Left lung (tissue), 10 donors: Measurements from ENCODE around the gene GSTM3. TPM values are rescaled to one million over a fixed set of nuclear protein-coding genes. Genes with fewer than 3 reads are reported as not detected.
A peak's percentile ranks its signal among the peaks of the same experiment; 100 is the strongest.
"Not testable (repeated sequence)": the region's sequence is repeated elsewhere in the genome, so short reads cannot be mapped to it uniquely, and the experiment has no call there.

Source experiments
- ATAC-seq: fragments of 200-7000 bp; cut with Tn5 transposase; one replicate; pipeline ENCODE4 v1.9.1; 2020; ENCODE audit warnings: moderate library complexity
- DNase-seq, 4 donors: peaks; one replicate each; pipeline ENCODE4 v3.0.0-alpha.2; 2013 to 2020
- H3K27ac ChIP-seq, 2 donors: fragments of 200-600 bp; sonication (generic) in 1 of 2; one replicate each; pipeline versions ENCODE4 v1.5.0 to v1.8.0; 2020 to 2021
- H3K27me3 ChIP-seq, 2 donors: fragments of 200-600 bp; sonication (generic) in 1 of 2; one replicate each; pipeline versions ENCODE4 v1.5.0 to v1.8.0; 2020 to 2021
- H3K36me3 ChIP-seq, 2 donors: fragments of 200-600 bp; sonication (generic) in 1 of 2; one replicate each; pipeline versions ENCODE4 v1.5.0 to v1.8.0; 2020 to 2021
- H3K4me1 ChIP-seq, 2 donors: fragments of 200-600 bp; one replicate each; pipeline ENCODE4 v1.8.0; 2021
- H3K4me3 ChIP-seq, 2 donors: fragments of 200-600 bp; sonication (generic) in 1 of 2; one replicate each; pipeline versions ENCODE4 v1.5.0 to v1.8.0; 2020 to 2021; ENCODE audit warnings: mild to moderate bottlenecking in 1 of 2
- H3K9me3 ChIP-seq, 2 donors: fragments of 200-600 bp; sonication (generic) in 1 of 2; one replicate each; pipeline versions ENCODE4 v1.5.0 to v1.8.0; 2020 to 2021
- CTCF ChIP-seq, 2 donors: fragments of 200-600 bp; sonication (generic) in 1 of 2; IDR thresholded peaks; one replicate each; pipeline versions ENCODE4 v1.5.0 to v1.8.0; 2021; ENCODE audit warnings: antibody characterized with exemption in 2 of 2
- intact Hi-C, 2 donors: fragments of 100-400 bp; cut with DNase I; formaldehyde crosslinking; loops; one replicate each; pipeline versions ENCODE4 v1.11.2 to v1.14.2; 2022
- polyA plus RNA-seq, 6 donors: library from polyadenylated mRNA; unstranded; fragments of 120-200 nt; gene quantifications; one replicate each; pipeline ENCODE4 v1.2.1, GENCODE V29; 2013; ENCODE audit not compliant: insufficient read length in 6 of 6
- total RNA-seq, 2 donors: library from RNA; stranded (reverse); fragmentation: NEBNext Ultra II Directional; extraction: Animal tissue kit (Norgen Biotek cat#: 25700); gene quantifications; one replicate each; pipeline ENCODE4 v1.2.1, GENCODE V29; 2021
- donor health status: DM: no; HTN: yes; CAD: no.
- donor health status: DM: no; HTN: no; CAD: no.

GSTM3 gene
- total and polyA plus RNA-seq, 8 donors: 13.8 to 142 (median 104) TPM

DNA sequence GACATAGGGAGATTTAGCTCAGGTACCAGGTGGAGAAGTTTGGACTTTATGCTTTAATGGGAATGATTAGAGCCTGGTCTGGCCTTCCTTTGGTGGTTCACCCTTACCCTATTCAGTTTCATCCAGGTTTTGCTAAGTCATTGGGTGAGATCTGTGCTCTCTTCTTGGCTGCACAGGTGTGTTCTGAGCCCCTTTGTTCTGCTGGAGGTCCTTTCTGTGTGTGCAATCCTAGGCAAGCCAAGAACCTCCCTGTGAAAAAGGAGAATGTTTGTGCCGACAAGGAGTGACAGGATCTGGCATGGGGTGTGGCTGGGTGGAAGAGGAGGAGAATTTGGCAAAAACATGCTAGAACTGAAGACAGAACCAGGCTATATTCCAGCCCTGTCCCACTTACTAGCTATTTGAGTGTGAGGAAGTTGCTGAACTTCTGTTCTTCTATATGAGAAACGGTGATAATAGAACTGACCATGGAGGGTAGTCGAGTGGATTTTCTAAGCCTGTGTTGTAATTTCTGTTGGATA lies 24.2 kb downstream of the GSTM3 start:
- H3K27ac ChIP-seq: no peak overlapping the region
- H3K9me3 ChIP-seq: no peaks in the 10 kb centered on the region
- no peak for DNase-seq
- H3K4me3 ChIP-seq: no peak overlapping the region
- no peak for ATAC-seq
- no peaks in the 10 kb centered on the region for H3K4me1 ChIP-seq
- no peaks in the 10 kb centered on the region for H3K36me3 ChIP-seq
- TF ChIP-seq CTCF (IDR thresholded peaks at IDR 0.05): no peak
- peaks cover 0 to 6% of the 10 kb centered on the region in 2 donors for H3K27me3 ChIP-seq
- intact Hi-C loops: loop anchor here in 1 of 2 donors (5.0 kb wide), 1 partner anchor 44 kb away; no protein-coding TSS in a partner anchor

- DNase-seq (peak in 1 of 4 donors; percentile 46), ATAC-seq (no peak)
- no peaks in the 10 kb centered on the region for H3K4me1 ChIP-seq
- H3K4me3 ChIP-seq: no peak overlapping the region
- no peaks in the 10 kb centered on the region for H3K36me3 ChIP-seq
- H3K27ac ChIP-seq: no peak overlapping the region
- intact Hi-C loops: loop anchor here in 1 of 2 donors (5.0 kb wide), 1 partner anchor 44 kb away; no protein-coding TSS in a partner anchor
- no peaks in the 10 kb centered on the region for H3K9me3 ChIP-seq
- no peak for TF ChIP-seq CTCF (IDR thresholded peaks at IDR 0.05)
- peaks cover 0 to 7% of the 10 kb centered on the region in 2 donors for H3K27me3 ChIP-seq
Observed at GRCh38 chr1:109716121-109716520, 24.7 kb downstream of the GSTM3 start.

- H3K9me3 ChIP-seq: peaks cover 0 to under 1% of the 10 kb centered on the region in 2 donors
- intact Hi-C loops: loop anchor here in 1 of 2 donors (5.0 kb wide), 1 partner anchor 43 kb away; no protein-coding TSS in a partner anchor
- DNase-seq: no peak
- no peak for TF ChIP-seq CTCF (IDR thresholded peaks at IDR 0.05)
- H3K27me3 ChIP-seq: peaks cover 0 to 7% of the 10 kb centered on the region in 2 donors
- H3K27ac ChIP-seq: no peak overlapping the region
- H3K4me3 ChIP-seq: no peak overlapping the region
- H3K4me1 ChIP-seq: no peaks in the 10 kb centered on the region
- ATAC-seq: no peak
- no peaks in the 10 kb centered on the region for H3K36me3 ChIP-seq
Observed at GRCh38 chr1:109714661-109715372, 26.0 kb downstream of the GSTM3 start.

DNA sequence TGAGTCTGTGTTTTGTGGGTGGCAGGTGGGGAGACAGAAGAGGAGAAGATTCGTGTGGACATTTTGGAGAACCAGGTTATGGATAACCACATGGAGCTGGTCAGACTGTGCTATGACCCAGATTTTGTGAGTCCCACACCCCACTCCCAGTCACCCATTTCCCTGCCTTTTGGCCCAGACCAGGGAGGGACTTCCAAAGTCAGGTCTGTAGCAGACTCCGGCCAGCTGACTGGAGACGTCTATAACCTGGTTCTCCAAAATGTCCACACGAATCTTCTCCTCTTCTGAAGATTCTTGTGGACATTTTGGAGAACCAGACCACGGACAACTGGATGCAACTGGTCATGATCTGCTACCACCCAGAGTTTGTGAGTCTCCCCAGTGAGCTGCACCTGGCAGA lies 27.2 kb downstream of the GSTM3 start:
- no peak for ATAC-seq
- Histone ChIP-seq H3K4me3 (no peak overlapping the region), H3K36me3 (no peaks in the 10 kb centered on the region), H3K4me1 (no peaks in the 10 kb centered on the region), H3K27ac (no peak overlapping the region), H3K27me3 (peaks cover 0 to 7% of the 10 kb centered on the region in 2 donors), H3K9me3 (peaks cover 0 to 12% of the 10 kb centered on the region in 2 donors)
- intact Hi-C loops: no loop called here
- TF ChIP-seq CTCF (IDR thresholded peaks at IDR 0.05): no peak
- DNase-seq: no peak

GRCh38 chr1:109712321-109712864 lies 28.4 kb downstream of the GSTM3 start:
- TF ChIP-seq CTCF (IDR thresholded peaks at IDR 0.05): no peak
- H3K4me1 ChIP-seq: no peaks in the 10 kb centered on the region
- H3K27me3 ChIP-seq: peaks cover 0 to 7% of the 10 kb centered on the region in 2 donors
- H3K27ac ChIP-seq: no peak overlapping the region
- peaks cover 0 to 18% of the 10 kb centered on the region in 2 donors for H3K9me3 ChIP-seq
- DNase-seq: peak in 1 of 4 donors; percentile 47
- intact Hi-C loops: no loop called here
- H3K4me3 ChIP-seq: peak overlapping the region; percentile 13 to 21
- ATAC-seq: peak; percentile 55
- no peaks in the 10 kb centered on the region for H3K36me3 ChIP-seq

DNA sequence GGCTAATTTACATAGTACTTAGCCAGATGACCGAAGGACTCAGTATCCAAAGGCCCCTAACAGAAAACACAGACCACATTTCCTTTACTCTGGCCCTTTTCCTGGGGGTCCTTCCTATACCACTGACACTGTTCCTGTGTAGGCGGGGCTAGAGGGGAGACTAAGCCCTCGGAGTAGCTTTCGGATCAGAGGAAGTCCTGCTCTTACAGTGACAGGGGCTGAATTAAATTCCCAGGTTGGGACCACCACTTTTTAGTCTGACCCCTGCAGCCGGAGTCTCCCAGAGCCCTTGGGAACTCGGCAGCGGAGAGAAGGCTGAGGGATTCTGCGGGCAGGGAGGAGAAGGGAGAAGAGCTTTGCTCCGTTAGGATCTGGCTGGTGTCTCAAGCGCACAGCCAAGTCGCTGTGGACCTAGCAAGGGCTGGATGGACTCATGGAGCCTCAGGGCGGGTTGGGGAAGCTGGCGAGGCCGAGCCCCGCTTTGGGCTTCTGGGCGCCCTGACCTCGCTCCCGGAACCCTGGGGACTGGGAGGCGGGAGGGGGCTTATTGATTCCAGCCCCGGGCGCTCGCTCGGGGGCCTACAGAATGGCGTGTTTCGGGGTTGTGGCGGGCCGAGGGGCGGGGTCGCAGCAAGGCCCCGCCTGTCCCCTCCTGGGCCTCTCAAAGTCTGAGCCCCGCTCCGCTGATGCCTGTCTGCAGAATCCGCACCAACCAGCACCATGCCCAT lies 29.1 kb downstream of the GSTM3 start, which contains the start of gene GSTM5:
Gene GSTM5 (plus strand): TSS at position 659 of the 728 bp plus-strand sequence. CDS start 62 bp downstream, at position 721.
- H3K4me3 ChIP-seq: peak within 1 kb of the TSS; percentile 13 to 21
- DNase-seq (peak; percentile 36 to 74 (median 62)), ATAC-seq (peak; percentile 86)
- H3K4me1 ChIP-seq, H3K36me3 ChIP-seq, H3K27me3 ChIP-seq, intact Hi-C loops: not testable (repeated sequence)
- peak within 1 kb of the TSS; percentile 7 to 66 for H3K27ac ChIP-seq
- H3K9me3 ChIP-seq: peaks cover 0 to 18% of the 10 kb centered on the region in 2 donors

GRCh38 chr1:109709822-109710221 lies 31.0 kb downstream of the GSTM3 start:
- DNase-seq, H3K27me3 ChIP-seq, ATAC-seq, H3K4me1 ChIP-seq, H3K36me3 ChIP-seq, H3K4me3 ChIP-seq, H3K27ac ChIP-seq, intact Hi-C loops: not testable (repeated sequence)
- H3K9me3 ChIP-seq: peaks cover 0 to 18% of the 10 kb centered on the region in 2 donors
